Gastrocnemius medialis (tissue), 4 donors: ENCODE measurements around the gene OR1N1.

ENCODE experiments used
- POLR2A ChIP-seq, 2 donors: fragments of 450-650 bp; IDR thresholded peaks; one replicate each; pipeline ENCODE4 v1.6.1; 2017; ENCODE audit warnings: antibody characterized with exemption in 2 of 2, mild to moderate bottlenecking in 2 of 2, moderate library complexity in 2 of 2
- TF ChIP-seq, protein P1 (sequence below), 5 experiments: fragments of 450-650 bp in 3 of 5; fragments of 200-600 bp in 2 of 5; sonication (generic) in 2 of 5; IDR thresholded peaks in 4 of 5; conservative IDR thresholded peaks in 1 of 5; 1 replicate in 4 of 5; 2 replicates in 1 of 5; pipeline ENCODE4 v1.5.1; 2016 to 2019; ENCODE audit warnings: antibody characterized with exemption in 5 of 5, mild to moderate bottlenecking in 3 of 5, moderate library complexity in 3 of 5

DNA sequence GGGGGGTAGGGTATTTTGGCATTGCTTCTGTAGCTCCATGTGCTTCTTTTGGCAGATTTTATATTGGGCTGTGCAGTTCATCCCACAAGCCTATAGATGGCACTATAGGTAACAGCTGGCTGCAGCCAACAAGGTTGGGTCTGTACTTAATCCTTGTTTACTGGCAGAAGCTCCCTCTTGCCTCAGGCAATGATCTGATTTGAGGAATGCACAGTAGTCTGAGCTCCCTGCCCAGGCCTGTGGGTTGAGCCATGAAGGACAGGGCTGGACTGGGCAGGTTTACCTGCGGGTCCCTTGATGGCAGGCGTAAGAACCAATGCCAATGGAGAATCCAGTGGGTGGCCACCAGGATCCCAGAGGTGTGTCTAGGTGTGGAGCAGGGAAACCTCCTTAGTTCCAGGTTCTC is 28.2 kb downstream of the OR1N1 start:
- TF ChIP-seq, protein P1, sequence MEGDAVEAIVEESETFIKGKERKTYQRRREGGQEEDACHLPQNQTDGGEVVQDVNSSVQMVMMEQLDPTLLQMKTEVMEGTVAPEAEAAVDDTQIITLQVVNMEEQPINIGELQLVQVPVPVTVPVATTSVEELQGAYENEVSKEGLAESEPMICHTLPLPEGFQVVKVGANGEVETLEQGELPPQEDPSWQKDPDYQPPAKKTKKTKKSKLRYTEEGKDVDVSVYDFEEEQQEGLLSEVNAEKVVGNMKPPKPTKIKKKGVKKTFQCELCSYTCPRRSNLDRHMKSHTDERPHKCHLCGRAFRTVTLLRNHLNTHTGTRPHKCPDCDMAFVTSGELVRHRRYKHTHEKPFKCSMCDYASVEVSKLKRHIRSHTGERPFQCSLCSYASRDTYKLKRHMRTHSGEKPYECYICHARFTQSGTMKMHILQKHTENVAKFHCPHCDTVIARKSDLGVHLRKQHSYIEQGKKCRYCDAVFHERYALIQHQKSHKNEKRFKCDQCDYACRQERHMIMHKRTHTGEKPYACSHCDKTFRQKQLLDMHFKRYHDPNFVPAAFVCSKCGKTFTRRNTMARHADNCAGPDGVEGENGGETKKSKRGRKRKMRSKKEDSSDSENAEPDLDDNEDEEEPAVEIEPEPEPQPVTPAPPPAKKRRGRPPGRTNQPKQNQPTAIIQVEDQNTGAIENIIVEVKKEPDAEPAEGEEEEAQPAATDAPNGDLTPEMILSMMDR (IDR thresholded peaks at IDR 0.05 in 4 of 5, conservative IDR thresholded peaks at IDR 0.05 in 1 of 5), result peak in 2 of 5 experiments; percentile 35 to 48
- TF ChIP-seq POLR2A (IDR thresholded peaks at IDR 0.05), result no peak
